DND-41 (cell line): ENCODE results near the gene ZMYND19.
"Not testable (repeated sequence)": the region's sequence is repeated elsewhere in the genome, so short reads cannot be mapped to it uniquely, and the experiment has no call there.

Experiments used
- ATAC-seq: fragments of 200-7000 bp; cut with Tn5 transposase; 3 replicates; pipeline ENCODE4 v1.9.1; 2021; ENCODE audit warnings: low read depth; ENCODE audit not compliant: insufficient read depth
- DNase-seq: peaks from one replicate; pipeline ENCODE4 v3.0.0-alpha.2; 2020
- H2AFZ ChIP-seq: 2 replicates; pipeline ENCODE4 v1.6.0; 2012; ENCODE audit warnings: low read depth, low read length
- H3K27ac ChIP-seq: 2 replicates; pipeline ENCODE4 v1.5.1; 2012; ENCODE audit warnings: low read length, inconsistent platforms
- H3K27me3 ChIP-seq: fragments of 200-600 bp; sonication (generic); 2 replicates; pipeline ENCODE4 v1.6.0; 2012; ENCODE audit warnings: low read length, mild to moderate bottlenecking, inconsistent platforms; ENCODE audit not compliant: insufficient read depth, poor library complexity
- H3K36me3 ChIP-seq: 2 replicates; pipeline ENCODE4 v1.5.1; 2012; ENCODE audit warnings: low read length, inconsistent platforms; ENCODE audit not compliant: insufficient read depth
- H3K4me1 ChIP-seq: 2 replicates; pipeline ENCODE4 v1.5.1; 2012; ENCODE audit warnings: mild to moderate bottlenecking, low read length; ENCODE audit not compliant: insufficient read depth
- H3K4me2 ChIP-seq: 2 replicates; pipeline ENCODE4 v1.6.0; 2012; ENCODE audit warnings: mild to moderate bottlenecking, moderate library complexity, low read length, inconsistent platforms; ENCODE audit not compliant: insufficient read depth
- H3K4me3 ChIP-seq, 2 experiments: fragments of 200-600 bp in 1 of 2; shearing (Covaris generic) in 1 of 2; 2 replicates each; pipeline ENCODE4 v1.5.1; 2012 to 2016; ENCODE audit warnings: inconsistent platforms in 2 of 2, low read length in 2 of 2, mild to moderate bottlenecking in 2 of 2, low read depth in 1 of 2, moderate library complexity in 1 of 2
- H3K79me2 ChIP-seq: 2 replicates; pipeline ENCODE4 v1.6.0; 2012; ENCODE audit warnings: low read length, inconsistent platforms; ENCODE audit not compliant: insufficient read depth
- H3K9ac ChIP-seq: 2 replicates; pipeline ENCODE4 v1.6.0; 2012; ENCODE audit warnings: low read depth, mild to moderate bottlenecking, inconsistent platforms, low read length, moderate library complexity
- H3K9me3 ChIP-seq: 2 replicates; pipeline ENCODE4 v1.5.1; 2012; ENCODE audit warnings: low read length, moderate library complexity, mild to moderate bottlenecking, inconsistent platforms; ENCODE audit not compliant: insufficient read depth, severe bottlenecking
- H4K20me1 ChIP-seq: 2 replicates; pipeline ENCODE4 v1.6.0; 2012; ENCODE audit warnings: low read length; ENCODE audit not compliant: insufficient read depth
- CTCF ChIP-seq: IDR thresholded peaks from 2 replicates; pipeline ENCODE4 v1.5.1; 2012; ENCODE audit warnings: borderline replicate concordance, low read length, moderate library complexity, mild to moderate bottlenecking; ENCODE audit not compliant: poor library complexity, severe bottlenecking; ENCODE audit errors: extremely low read depth
- EZH2 ChIP-seq: IDR thresholded peaks from 3 replicates; pipeline ENCODE4 v1.6.1; 2012; ENCODE audit warnings: borderline replicate concordance, low read depth, mild to moderate bottlenecking, moderate library complexity, low read length, inconsistent platforms; ENCODE audit not compliant: severe bottlenecking

ZMYND19 gene

GRCh38 chr9:137602661-137603060 lies 12.3 kb upstream of the ZMYND19 start:
- Histone ChIP-seq H2AFZ (no peak overlapping the region), H4K20me1 (peaks cover 17% of the 10 kb centered on the region), H3K27ac (no peak overlapping the region), H3K36me3 (no peaks in the 10 kb centered on the region), H3K4me1 (peaks cover 21% of the 10 kb centered on the region), H3K79me2 (peaks cover 18% of the 10 kb centered on the region), H3K9ac (no peak overlapping the region), H3K4me2 (no peak overlapping the region), H3K27me3 (no peaks in the 10 kb centered on the region), H3K9me3 (no peaks in the 10 kb centered on the region), H3K4me3 (no peak overlapping the region)
- ATAC-seq = no peak
- no peak for DNase-seq
- no peak for TF ChIP-seq CTCF
- TF ChIP-seq EZH2 = no peak

- H3K9me3 ChIP-seq = no peaks in the 10 kb centered on the region
- no peaks in the 10 kb centered on the region for H3K4me1 ChIP-seq
- H4K20me1 ChIP-seq = no peaks in the 10 kb centered on the region
- no peak overlapping the region for H3K4me2 ChIP-seq
- H3K36me3 ChIP-seq = no peaks in the 10 kb centered on the region
- no peak overlapping the region for H2AFZ ChIP-seq
- H3K27ac ChIP-seq = no peak overlapping the region
- H3K79me2 ChIP-seq = no peaks in the 10 kb centered on the region
- DNase-seq (no peak), ATAC-seq (no peak)
- no peak overlapping the region for H3K4me3 ChIP-seq
- no peak for TF ChIP-seq EZH2
- no peak for TF ChIP-seq CTCF
- H3K27me3 ChIP-seq = no peaks in the 10 kb centered on the region
- H3K9ac ChIP-seq = no peak overlapping the region
Measured at GRCh38 chr9:137598943-137599342, 8.6 kb upstream of the ZMYND19 start.

GRCh38 chr9:137596577-137596976 lies 6.3 kb upstream of the ZMYND19 start:
- not testable (repeated sequence) for H4K20me1 ChIP-seq, H2AFZ ChIP-seq, H3K36me3 ChIP-seq, H3K79me2 ChIP-seq, ATAC-seq, H3K4me3 ChIP-seq, H3K9ac ChIP-seq, H3K27ac ChIP-seq, H3K4me2 ChIP-seq, DNase-seq, H3K4me1 ChIP-seq, H3K27me3 ChIP-seq, H3K9me3 ChIP-seq

GRCh38 chr9:137593176-137593575 lies 2.9 kb upstream of the ZMYND19 start:
- Histone ChIP-seq H2AFZ (no peak overlapping the region), H3K4me1 (peaks cover 24% of the 10 kb centered on the region), H3K36me3 (peaks cover 12% of the 10 kb centered on the region), H4K20me1 (peaks cover 19% of the 10 kb centered on the region), H3K9ac (no peak overlapping the region), H3K27ac (no peak overlapping the region), H3K79me2 (peaks cover 17% of the 10 kb centered on the region), H3K4me2 (no peak overlapping the region), H3K9me3 (no peaks in the 10 kb centered on the region), H3K4me3 (no peak overlapping the region), H3K27me3 (no peaks in the 10 kb centered on the region)
- no peak for TF ChIP-seq EZH2
- no peak for TF ChIP-seq CTCF
- DNase-seq = no peak
- no peak for ATAC-seq
